ENCODE results near the gene WDR7.

The WDR7 gene

GRCh38 chr18:56947236-56947635 lies 296.1 kb downstream of the WDR7 start:
- no peak for TF ChIP-seq CTCF (IDR thresholded peaks at IDR 0.05; ENCODE audit: low read length, missing control alignments)
- no peak for DNase-seq (ENCODE audit: low read depth)

DNA sequence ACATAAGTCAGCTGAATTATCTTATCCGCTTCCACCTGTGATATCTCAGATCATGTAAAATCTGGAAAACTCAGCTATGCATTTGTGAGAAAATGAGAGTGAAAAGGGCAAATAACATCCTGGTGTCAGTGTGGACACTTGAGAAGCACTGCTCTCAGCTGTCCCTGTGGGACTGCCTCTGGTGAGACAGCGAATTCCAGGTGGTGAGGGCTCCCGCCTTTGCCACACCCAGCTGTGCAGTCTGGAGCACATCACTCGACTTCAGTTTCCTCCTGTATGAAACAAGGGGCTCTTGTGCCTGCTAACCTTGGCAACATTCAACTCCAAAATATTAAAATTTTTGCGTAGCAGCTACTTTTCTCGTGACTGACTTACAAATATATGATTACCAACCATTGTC lies 300.9 kb downstream of the WDR7 start:
- TF ChIP-seq CTCF (IDR thresholded peaks at IDR 0.05; ENCODE audit: low read length, missing control alignments), result no peak
- no peak overlapping the region for H3K4me3 ChIP-seq (replicated peaks; ENCODE audit: low read depth, low read length)

More at GRCh38 chr18:56947236-56947635, 296.1 kb downstream of the WDR7 start:
- no peak overlapping the region for H3K4me3 ChIP-seq (replicated peaks; ENCODE audit: low read depth, low read length)

DNA sequence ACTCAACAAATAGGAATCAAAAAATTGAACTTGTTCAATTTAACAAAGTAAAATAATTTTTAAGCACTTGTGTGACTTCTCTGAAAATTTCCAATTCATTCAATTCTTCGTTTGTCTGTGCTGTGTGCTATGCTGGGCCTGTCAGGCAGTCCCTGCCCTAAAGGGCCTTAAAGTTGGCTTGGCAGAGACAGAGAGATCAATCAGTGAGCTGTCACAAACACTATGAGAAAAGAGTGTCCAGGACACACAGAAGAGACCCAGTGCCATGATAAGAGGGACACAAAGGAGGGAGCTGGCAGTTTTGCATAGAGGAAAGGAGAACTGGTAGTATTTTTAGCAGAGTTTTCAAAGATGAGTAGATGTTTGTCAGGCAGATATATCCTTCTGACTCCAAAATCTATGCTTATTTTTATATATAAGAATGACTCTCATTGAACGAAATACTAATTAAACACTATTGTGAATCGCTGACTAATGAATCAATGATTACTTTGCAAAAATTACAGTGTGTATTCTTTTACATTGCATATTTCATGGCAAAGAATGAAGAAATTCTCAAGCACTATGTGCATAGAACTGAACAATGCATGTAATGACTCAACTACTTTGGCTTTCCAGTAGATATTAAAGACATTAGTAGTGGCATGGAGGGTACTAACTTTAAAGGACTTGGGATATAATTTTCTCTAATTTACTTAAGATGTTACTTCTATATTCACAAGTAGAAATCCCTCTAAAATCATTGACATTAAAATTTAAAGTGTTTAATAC lies 302.5 kb downstream of the WDR7 start:
- no peak overlapping the region for H3K4me3 ChIP-seq (replicated peaks; ENCODE audit: low read depth, low read length)
- DNase-seq (ENCODE audit: low read depth), result no peak
- no peak for TF ChIP-seq CTCF (IDR thresholded peaks at IDR 0.05; ENCODE audit: low read length, missing control alignments)

More for the DNA sequence above, 300.9 kb downstream of the WDR7 start:
- DNase-seq (ENCODE audit: low read depth), result no peak

- TF ChIP-seq CTCF (IDR thresholded peaks at IDR 0.05; ENCODE audit: low read length, missing control alignments), result no peak
- no peak overlapping the region for H3K4me3 ChIP-seq (replicated peaks; ENCODE audit: low read depth, low read length)
- no peak for DNase-seq (ENCODE audit: low read depth)
These were observed 304.3 kb downstream of the WDR7 start for GRCh38 chr18:56955490-56955889.

- TF ChIP-seq CTCF (IDR thresholded peaks at IDR 0.05; ENCODE audit: low read length, missing control alignments), result no peak
- no peak for DNase-seq (ENCODE audit: low read depth)
- no peak overlapping the region for H3K4me3 ChIP-seq (replicated peaks; ENCODE audit: low read depth, low read length)
These were observed 308.0 kb downstream of the WDR7 start for GRCh38 chr18:56959120-56959519.

DNA sequence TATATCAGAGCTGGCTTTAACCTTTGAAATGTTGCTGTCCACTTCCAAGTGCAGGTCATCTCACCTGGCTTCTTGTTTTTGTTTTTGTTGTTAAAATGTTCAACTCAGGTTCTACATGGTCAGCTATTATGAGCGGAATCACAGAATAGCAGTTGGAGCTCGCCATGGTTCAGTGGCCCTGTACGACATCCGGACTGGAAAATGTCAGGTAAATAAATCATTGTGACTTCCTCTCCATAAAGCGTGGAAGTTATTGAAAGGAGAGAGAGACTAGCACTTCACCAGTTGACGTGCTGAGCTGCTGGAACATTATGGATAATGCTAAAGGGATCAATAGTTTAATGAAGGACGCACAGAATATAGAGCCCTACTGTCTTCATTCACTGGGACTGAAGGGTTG lies 311.2 kb downstream of the WDR7 start:
- TF ChIP-seq CTCF (IDR thresholded peaks at IDR 0.05; ENCODE audit: low read length, missing control alignments), result no peak

DNA sequence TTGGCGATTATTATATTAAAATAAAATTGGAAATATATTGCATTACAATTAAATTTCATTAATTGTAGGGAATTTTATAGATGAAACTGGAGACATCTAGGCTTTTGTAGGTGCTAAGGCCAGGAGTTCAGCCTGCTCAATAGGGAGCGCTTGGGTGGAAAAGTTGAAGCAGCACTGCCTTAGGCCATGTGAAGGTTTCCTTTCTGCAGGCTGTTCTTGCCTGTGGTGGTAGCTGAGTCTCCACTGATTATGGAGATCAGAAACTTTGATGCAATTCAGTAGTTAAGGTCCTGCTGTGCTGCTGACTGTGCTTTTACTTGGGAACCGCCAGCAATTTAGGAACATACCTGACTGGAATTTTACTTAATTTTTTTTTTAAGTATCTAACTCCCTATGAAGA lies 315.9 kb downstream of the WDR7 start:
- no peak overlapping the region for H3K4me3 ChIP-seq (replicated peaks; ENCODE audit: low read depth, low read length)
- TF ChIP-seq CTCF (IDR thresholded peaks at IDR 0.05; ENCODE audit: low read length, missing control alignments), result no peak
- no peak for DNase-seq (ENCODE audit: low read depth)

More for the DNA sequence above, 311.2 kb downstream of the WDR7 start:
- DNase-seq (ENCODE audit: low read depth), result no peak
- no peak overlapping the region for H3K4me3 ChIP-seq (replicated peaks; ENCODE audit: low read depth, low read length)

Data from fibroblast of pulmonary artery (primary cell).